ENCODE data around the gene PARD3. TPM values are rescaled to one million over a fixed set of nuclear protein-coding genes. Genes with fewer than 3 reads are reported as not detected.

The PARD3 gene
- total RNA-seq, 1 experiment from 2014 or later: 29.7 TPM

DNA sequence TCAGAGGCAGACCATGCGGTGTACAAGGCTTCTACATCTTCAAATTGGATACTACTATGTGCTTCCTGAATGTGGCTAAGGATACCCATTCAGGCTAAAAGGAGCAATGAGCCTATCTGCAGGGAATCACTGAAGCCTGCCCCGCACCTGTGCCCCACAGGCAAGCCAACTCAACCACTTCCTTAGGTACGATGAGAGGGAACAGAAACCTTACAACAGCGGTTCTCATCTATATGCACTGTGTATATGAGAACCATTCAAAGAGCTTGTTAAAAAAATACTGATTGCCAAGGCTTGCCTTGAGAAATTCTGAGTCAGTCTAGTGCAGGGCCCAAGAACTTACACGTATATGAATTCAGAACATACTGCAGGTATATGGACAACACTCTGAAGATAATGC is 679.6 kb downstream of the PARD3 start:
- DNase-seq (ENCODE audit: low read depth): no peak

DNA sequence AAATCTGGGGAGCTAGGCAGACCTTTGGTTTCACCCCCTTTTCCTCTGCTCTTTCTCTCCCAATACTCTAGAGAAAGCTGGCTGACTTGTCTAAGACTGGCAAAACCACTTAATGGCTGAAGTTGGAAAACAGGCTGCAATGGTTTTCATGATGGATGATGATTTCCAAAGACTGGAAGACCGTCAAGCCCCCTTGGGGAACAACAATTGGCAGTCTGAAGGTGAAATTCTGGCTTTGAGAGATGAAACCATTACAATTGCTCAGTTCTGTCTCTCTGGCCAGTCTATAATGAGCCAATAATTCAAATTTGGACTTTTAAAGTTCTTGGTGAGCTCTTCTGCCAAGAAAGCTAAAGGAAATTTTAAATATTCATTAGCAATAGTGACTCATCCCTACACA is 680.5 kb downstream of the PARD3 start:
- DNase-seq (ENCODE audit: low read depth): no peak

DNA sequence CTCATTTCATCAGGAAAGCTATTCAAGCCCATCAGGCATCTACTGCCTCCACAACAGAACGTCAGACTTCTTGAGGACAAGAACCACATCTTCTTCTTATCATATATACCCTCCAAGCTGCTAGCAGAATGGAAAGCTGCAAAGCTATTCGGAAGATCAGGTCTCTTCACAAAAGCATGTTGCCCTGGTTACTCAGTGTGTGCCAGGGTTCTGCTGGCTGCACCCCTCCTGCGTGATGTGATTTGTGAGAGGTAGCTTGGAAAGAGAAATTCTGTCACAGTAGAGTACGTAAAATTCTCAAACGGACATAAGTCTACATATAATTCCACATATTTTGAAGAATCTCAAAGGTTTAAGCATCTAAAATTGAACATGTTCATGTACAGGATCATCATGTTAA is 681.7 kb downstream of the PARD3 start:
- no peak for DNase-seq (ENCODE audit: low read depth)

DNA sequence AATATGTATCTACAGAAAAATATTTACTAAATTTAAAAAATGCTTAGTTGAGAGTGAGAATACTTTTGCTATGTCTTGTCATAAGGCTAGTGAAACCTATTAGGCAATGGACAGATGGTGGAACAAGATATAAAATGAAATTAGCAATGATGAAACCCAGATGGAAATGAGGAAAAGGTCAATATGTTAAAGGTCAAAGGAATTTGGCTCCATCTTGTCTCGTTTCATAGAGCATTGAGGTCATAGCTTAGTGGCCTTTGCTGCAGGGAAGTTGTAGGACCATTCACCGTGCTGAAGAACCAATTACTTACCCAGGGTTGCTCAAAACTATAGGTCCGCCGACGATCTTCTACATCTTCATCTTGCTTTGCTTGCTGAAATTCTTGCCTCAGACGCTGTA is 683.9 kb downstream of the PARD3 start:
- no peak for DNase-seq (ENCODE audit: low read depth)

DNA sequence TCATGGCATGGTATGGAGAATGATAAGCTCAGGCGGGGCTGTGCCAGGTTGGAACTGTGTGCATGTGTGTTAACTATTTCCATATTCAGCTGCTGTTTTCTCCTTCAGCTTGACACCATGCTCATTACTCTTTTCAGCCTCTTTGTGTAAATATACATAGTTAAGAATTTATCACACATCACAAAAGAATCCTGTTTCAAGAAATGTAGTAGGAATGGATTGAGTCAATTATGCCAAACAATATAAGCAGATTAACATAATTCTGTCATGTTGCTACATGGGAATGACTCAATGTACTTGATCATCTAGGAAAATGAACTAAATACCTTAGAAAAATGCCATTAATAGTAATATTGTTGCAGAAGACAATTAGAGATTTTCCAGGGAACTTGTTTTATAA is 687.4 kb downstream of the PARD3 start:
- no peak for DNase-seq (ENCODE audit: low read depth)

DNA sequence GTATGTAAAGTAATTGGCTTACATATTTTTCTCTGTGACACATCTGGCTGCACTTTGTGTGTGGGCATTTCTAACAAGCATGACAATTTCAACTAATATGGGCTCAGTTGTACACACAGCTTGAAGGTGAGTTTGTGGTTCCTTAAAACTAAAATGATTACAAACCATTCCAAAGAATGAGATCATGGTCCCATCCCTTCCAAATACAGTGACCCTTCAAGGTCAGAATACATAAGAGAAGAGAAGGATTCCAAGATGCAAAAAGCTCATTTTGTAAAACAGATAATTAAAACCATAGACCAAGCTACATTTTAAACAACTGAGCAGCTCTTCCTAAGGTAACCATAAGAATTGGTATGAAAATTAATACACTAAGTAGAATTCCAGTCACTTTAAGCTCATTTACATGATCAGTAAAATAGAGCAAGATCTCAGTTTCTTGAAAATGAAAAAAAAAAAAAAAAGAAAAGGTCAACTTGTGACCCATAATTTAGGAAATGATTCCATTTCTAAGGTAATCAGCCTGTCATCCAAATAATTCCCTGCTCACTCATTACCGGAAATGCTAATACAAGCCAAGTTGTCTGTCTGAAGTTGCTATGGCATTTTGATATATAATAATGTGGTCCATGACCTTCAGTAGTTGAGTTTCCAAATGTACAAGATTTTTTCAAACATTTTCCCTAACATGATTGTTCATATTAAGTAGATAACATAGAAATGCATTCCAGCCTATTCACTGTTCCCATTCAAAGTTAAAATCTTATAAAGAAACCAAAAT is 688.5 kb downstream of the PARD3 start:
- DNase-seq (ENCODE audit: low read depth): peak; percentile 15

DNA sequence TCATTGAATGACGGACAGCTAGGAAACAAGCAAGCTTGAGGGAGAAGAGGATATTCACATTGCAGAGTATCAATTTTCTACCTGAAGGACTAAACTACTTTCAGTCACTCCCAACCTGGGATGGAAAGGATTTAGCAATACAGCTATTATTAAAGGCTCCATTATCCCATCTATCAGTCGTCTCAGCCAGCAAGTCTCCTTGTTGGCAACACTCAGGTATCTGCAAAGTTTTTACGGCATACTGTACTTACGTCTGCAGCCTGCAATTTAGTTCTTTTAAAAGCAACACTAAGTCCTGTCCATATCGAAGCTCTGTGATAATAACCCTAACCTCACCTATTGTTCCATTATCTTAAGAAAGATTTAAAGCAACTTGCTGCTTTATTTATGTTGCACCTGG is 689.4 kb downstream of the PARD3 start:
- no peak for DNase-seq (ENCODE audit: low read depth)

DNA sequence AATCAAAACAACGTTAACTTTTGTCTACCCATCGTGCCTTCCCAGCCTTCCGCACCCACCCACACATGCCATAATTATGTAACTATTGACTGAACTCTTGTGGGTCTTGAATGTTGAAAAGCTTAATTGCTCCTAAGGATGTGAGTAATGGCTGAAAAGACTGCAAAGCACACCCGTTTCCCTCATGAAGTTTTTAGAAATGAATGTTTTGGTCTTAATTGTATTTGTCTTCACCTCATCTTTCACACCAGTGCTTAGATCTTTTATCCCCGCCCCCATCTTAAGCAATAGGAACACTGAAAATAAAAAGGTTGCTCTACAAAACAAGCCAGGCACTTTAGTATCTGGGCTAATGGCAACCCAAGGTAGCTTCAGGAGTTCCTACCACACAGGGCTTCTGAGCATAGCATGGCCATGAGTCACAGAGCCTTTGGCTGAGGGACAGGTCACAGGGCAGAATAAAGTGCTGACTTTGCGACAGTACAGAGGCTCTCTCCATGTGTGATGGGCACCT is 690.5 kb downstream of the PARD3 start:
- DNase-seq (ENCODE audit: low read depth): peak; percentile 87

DNA sequence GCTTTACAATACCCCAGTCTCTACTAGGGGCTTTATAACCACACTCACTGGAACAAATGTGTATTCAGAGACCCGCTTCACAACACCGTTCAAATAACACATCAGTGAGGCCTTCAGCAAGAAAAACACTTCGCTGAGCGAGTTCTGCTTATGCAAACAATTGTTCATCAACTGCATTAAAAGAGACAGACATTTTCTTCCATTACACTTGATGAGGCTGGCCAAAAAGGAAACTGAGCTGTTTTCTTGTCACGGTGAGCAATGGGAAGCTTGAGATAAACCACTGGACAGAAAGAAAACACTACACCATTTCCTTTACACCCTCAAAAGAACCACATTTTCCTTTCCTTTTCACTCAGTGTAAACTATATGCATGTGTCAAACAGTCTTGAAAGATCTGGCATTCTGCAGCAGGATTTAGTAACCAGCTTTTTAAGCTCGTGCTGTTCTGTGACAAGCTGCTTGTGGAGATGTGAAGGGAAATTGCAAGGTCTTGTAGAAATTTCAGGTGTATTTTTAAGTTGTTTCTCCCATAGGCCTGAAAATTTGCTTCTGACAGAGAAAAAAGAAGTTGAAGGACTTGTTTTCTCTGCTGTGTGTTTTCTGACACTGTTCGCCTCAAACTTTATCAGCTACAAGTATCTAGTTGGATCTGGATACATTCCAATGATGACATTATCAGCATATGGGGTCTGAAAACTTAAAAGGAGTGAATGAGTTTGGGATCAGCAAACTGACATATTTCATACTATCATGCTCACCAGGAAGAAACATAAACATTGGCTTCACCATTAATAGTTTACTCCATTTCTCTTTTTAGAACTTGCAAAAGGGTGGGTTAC is 693.1 kb downstream of the PARD3 start:
- DNase-seq (ENCODE audit: low read depth): peak; percentile 66

DNA sequence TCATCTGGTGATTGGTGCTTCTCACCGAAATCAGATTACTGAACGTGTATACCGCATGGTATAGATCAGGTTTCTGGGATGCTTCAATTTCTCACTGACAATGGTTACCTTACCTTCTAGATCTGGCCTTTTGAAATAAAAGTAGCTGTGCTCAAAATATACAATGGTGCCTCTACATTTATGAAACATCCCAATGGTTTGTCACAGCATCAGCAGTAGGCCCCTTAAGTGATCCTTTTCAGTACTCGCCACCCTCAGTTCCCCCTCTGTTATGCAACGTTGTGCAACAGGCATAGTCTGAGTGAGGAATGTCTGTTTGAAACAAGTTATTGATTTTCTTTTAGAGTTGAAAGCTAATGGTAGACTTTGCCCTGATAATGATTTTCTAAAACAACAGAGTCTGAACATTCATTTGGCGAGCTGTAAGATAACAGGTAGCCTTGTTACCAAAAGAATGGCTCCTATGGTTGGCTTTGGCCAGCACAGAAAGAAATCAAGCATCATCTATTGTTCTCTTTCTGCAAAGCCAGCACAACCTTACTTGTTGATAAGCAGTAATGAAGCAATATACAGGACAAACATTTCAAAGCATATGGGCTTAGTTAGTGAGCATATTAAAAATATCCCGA is 693.9 kb downstream of the PARD3 start:
- no peak for DNase-seq (ENCODE audit: low read depth)

DNA sequence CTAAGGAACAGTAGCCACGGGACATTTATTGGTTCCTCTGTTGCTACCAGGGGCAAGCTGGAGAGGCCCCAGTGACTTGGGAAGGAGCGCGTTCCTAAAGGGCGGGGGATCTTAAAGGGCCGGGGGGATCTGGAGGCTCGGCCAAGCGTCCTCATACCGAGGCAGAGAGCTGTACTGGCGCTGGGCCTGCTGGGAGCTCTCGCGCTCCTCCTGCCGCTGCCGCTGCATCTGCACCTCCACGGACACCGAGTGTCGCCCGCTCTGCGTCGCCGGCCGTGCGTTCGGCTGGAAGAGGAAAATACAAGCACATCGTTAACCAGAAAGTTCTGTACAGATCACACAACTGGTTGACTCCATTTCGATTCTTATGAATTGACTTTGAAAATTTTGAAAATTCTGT is 695.6 kb downstream of the PARD3 start:
- DNase-seq (ENCODE audit: low read depth): no peak

DNA sequence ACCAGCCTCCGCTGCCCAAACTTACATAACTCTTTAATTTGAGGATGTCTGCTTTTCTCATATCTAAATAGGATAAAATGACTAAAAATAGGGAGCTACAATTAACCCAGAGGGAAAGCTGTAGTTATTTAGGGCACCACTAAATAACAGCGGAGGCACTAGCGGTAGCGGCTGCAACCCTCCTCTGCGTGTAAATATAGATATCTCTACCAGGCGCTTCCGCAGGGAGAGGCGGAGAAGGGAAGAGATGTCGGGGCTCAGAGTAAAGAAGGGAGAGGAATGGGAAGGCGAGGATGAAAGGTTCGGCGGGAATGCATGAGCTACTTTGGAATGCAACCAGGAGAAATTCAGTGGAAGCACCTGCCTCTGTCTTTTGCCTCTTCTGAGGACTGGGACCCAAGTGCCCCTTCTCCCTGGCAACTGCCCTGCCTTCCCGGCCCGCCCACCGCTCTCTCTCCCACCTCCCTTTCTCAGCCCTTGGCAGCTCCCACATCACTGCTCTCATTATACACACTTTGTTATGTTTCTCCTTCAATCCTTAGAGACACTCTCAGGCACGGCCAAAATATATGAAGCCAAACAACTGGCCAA is 698.3 kb downstream of the PARD3 start:
- DNase-seq (ENCODE audit: low read depth): no peak

DNA sequence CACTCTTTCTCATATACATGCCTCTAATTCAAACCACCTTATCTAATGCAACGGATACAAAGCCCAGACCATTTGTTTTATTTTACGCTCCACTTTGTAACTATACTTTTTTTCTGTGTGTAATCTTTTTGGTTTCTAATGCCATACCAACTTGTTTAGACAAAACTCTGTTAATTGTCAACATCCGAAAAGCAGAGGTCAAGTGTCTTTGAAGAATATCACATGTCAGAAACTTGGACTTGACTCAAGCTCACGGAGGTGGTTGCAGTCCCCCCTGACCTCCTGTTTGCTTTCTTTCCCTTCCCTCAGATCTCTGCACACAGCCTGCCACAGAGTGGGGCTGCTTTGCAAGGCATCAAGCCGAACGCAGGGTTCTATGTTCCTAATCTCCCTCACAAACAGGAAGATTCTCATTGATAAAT is 698.9 kb downstream of the PARD3 start:
- no peak for DNase-seq (ENCODE audit: low read depth)

DNA sequence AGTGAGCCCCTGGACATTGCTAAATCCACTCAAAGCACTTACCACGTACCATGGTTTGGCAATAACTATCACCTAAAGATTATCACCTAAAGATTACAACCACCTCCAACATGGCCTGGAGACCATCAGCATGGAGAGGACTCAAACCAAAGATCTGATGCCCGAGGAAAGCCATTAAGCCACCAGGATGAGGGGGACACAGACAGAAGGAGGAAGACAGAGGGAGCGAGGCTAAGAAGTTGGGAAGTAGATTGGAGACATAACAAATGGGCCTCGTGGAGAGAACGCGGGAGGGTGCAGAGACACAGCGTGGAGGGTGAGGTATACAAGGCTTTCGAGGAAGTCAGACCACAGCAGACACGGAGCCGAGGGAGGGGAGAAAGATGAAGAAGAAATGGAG is 700.2 kb downstream of the PARD3 start:
- no peak for DNase-seq (ENCODE audit: low read depth)

DNA sequence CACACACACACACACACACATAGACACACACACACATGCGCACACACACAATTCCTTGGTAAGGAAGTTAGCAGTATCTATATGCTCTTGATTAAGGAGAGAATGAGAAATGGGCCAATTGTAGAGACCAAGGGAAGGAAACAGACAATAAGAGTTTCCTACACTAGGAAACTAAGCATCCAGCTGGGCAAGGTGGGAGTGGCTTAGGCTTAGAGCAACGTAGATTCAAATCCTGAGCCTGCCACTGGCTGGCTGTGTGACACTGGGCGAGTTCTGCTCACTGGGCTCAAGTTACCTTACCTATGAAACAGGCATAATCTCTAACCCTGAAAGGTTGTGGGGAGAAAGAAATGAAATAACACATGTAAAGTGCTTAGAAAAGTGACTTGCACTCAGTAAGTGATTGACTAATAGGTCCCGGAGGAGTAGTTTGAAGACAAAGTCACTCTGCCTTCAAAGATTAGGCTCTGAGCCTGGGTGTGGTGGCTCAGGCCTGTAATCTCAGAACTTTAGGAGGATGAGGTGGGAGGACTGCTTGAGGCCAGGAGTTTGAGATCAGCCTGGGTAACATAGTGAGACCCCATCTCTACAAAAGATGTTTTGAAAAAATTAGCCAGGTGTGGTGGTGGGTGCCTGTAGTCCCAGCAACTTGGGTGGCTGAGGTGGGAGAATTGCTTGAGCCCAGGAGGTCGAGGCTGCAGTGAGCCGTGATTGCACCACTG is 701.4 kb downstream of the PARD3 start:
- no peak for DNase-seq (ENCODE audit: low read depth)

DNA sequence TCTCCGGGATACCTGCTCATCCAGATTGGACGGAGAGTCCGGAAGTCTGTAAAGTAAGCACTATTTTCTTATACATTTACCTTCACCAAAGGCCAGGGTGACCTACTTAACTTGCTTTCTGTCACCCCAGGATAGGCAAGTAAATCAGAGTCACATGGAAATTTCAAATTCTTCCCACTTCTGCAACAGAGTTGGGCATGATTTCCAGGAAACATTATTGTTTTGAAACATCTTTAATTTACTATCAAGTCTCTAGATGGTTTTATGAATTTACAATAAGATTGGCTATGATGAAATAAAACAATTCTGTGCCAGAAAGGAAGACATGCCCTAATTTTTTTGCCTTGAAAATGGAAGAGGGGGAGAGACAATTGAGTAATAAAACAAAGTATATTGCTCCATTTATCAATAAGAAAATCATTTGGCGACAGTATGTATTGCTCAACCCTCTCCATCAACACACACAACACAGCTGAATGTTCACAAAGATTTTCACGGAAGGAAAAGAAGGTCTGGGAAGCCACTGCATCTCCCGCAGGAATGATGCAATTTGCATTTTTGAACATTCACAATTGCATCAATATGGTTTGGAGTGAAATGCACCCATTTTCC is 702.8 kb downstream of the PARD3 start:
- DNase-seq (ENCODE audit: low read depth): no peak

DNA sequence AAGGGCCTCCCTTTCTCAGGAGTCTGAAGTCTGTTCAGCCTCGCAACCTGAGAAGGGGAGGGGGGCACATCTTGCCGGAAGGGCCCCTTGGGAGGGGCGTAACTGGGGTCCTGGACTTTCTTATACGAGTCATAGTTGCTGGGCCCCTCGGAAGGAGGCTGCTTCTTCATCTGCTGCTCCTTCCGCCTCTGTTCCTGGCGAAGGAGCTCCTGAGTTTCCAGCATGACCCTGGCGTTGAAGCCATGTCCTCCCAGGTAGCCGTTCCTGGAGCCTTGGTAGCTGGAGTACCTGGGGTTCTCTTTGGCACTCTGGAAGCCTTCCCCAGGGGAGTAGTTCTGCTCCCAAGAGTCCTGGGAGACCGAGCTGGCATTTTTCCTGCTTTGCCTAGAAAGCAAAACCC is 703.9 kb downstream of the PARD3 start:
- DNase-seq (ENCODE audit: low read depth): no peak

DNA sequence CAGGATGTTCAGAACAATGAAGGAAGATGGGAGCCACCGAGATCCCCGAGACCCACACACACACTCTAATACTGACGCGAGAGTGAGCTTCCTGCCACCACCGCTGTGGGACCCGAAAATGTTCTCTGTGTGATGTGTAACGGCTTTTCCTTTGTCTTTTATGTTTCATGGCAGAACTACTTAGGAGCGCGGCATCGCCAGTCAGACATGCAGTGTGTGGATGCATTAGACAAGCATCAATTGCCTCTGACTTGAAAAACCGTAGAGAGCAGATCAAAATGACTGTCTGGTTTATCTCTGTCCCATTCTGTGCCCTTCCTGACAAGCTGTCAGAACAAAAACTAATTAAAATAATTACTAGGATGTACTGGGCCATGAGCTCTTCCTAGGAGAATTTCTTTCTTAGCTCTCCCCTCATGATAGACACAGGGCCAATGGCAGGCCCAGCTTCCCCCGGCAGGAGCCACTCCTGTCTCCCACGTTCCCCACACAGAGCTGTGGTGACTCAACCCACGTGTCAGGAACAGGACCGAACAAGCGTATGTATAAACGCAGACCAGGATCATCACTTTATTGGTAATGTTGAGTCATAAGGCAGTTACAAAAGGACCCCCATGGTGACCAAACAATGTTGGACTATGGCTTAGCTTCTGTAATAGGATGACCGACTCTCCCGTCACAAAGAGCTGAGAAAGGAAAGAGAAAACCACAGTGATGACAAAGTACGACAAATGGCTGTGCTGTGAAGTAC is 705.0 kb downstream of the PARD3 start:
- peak; percentile 63 for DNase-seq (ENCODE audit: low read depth)

DNA sequence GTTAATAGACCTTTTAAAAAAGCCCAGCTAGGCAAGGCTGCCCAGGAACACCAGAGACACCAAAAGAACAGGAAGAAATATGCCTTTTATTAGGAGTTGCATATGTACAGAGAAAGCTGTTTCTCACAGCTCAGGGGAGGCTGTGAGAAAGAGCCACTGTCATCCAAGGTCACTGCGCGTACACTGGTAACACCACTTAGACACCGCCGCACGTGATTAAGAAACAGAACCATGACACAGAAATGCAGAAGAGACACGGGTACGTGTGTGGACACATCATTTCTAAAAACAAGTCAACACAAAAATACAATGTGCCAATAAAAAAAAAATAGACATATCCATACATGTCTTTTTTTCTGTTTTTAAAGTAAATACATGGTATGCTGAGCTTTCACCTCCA is 705.6 kb downstream of the PARD3 start:
- DNase-seq (ENCODE audit: low read depth): no peak

All from Daoy (cell line).